WERI-Rb-1 (cell line): Measurements from ENCODE around the gene PDCD1LG2.
"Not testable (repeated sequence)": the region's sequence is repeated elsewhere in the genome, so short reads cannot be mapped to it uniquely, and the experiment has no call there.

Experiments used
- DNase-seq: peaks from one replicate; pipeline ENCODE4 v3.0.0-alpha.2; 2020
- H3K27ac ChIP-seq: fragments of 250-450 bp; sonication (Bioruptor Pico); 2 replicates; pipeline ENCODE4 v1.5.1; 2020; ENCODE audit warnings: mild to moderate bottlenecking, moderate library complexity
- H3K27me3 ChIP-seq: fragments of 250-450 bp; sonication (Bioruptor Pico); 2 replicates; pipeline ENCODE4 v1.5.1; 2021; ENCODE audit warnings: mild to moderate bottlenecking, low read depth, moderate library complexity; ENCODE audit not compliant: insufficient read depth, severe bottlenecking
- H3K36me3 ChIP-seq: fragments of 250-450 bp; sonication (Bioruptor Pico); 2 replicates; pipeline ENCODE4 v1.5.1; 2020; ENCODE audit warnings: mild to moderate bottlenecking, moderate library complexity
- H3K4me3 ChIP-seq: 2 replicates; pipeline ENCODE4 v1.5.1; 2011; ENCODE audit warnings: low read depth, mild to moderate bottlenecking, control low read depth, low read length
- H3K9me3 ChIP-seq: fragments of 250-450 bp; sonication (Bioruptor Pico); 2 replicates; pipeline ENCODE4 v1.5.1; 2021; ENCODE audit warnings: mild to moderate bottlenecking, moderate library complexity; ENCODE audit not compliant: severe bottlenecking
- TF ChIP-seq, protein P1 (sequence below): IDR thresholded peaks from 2 replicates; pipeline ENCODE4 v1.5.1; 2011; ENCODE audit warnings: low read depth, mild to moderate bottlenecking, control low read depth, inconsistent platforms, low read length

The PDCD1LG2 gene

DNA sequence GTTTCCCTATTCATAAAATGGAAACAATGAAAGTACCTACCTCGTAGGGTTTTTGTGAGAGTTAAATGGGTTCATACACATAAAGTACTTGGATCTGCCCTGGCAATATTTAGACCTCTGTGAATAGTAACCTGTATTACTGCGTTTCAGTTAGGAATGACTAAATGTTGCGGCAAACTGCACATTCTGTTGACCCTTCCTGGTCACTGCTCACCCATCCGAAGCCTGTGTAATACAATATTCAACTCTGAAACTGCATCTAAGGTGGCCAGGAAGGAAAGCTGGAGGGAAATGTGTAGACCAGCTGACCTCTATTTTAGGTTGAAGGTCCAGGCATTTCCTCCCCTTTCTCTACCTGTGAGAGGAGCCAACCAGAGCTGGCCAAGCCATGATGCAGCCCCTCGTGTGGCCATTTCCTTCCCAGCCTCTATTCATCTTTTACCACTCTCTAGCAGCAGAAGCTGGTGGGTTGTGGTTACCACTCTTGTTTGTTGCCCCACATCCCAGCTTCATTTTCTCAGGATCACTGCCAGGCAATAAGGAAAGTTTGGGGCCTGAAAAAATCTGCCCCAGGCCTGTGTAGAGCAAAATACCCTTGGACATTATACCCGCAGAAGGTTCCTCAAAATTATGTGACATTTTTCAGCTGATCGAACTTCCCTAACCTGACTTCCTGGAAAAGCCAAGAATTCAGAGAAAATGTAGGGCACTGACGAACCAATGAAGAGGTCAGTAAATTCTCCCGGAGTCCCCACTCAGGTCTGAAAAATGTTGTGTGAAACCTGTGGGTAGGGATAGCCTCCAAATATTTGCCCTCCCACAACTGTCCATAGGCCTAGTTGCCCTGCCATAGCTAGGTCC is 20.5 kb upstream of the PDCD1LG2 start:
- H3K27me3 ChIP-seq = no peaks in the 10 kb centered on the region
- DNase-seq = no peak
- no peak overlapping the region for H3K4me3 ChIP-seq
- H3K27ac ChIP-seq = no peak overlapping the region
- H3K36me3 ChIP-seq = no peaks in the 10 kb centered on the region
- TF ChIP-seq, protein P1, sequence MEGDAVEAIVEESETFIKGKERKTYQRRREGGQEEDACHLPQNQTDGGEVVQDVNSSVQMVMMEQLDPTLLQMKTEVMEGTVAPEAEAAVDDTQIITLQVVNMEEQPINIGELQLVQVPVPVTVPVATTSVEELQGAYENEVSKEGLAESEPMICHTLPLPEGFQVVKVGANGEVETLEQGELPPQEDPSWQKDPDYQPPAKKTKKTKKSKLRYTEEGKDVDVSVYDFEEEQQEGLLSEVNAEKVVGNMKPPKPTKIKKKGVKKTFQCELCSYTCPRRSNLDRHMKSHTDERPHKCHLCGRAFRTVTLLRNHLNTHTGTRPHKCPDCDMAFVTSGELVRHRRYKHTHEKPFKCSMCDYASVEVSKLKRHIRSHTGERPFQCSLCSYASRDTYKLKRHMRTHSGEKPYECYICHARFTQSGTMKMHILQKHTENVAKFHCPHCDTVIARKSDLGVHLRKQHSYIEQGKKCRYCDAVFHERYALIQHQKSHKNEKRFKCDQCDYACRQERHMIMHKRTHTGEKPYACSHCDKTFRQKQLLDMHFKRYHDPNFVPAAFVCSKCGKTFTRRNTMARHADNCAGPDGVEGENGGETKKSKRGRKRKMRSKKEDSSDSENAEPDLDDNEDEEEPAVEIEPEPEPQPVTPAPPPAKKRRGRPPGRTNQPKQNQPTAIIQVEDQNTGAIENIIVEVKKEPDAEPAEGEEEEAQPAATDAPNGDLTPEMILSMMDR = no peak
- H3K9me3 ChIP-seq = no peaks in the 10 kb centered on the region

DNA sequence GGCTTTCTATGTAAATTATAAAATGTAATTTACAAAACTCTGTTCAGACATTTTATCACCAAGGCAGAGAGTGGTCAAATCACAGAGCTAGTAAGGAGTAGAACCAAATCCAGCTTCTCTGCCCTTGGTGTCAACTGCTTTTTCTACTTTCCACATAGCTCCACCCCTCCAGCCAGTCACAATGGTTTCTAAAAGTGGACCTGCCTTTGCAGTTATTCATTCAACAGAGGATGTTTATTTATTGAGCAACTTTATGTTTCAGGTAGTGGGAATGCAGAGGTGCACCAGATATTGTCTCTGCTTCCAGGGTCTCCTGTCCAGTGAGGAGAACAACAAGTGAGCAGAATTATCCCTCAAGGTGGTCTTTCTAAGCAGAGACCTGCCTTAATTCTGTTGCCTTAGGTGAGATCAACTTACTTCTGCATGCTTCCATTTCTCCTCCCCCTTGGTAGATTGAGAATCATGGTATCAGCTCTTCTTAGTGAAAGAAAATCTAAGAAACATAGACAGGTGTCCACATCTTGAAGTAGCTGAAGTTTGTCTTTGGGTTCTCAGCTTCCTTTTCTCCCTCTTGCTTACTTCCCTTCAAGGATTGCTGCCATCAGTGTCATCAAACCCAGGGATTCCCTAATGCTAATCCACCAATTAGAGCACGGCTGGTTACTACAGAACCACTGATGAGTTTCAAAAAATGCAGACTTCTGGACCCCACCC is 17.2 kb upstream of the PDCD1LG2 start:
- H3K27ac ChIP-seq = no peak overlapping the region
- H3K9me3 ChIP-seq = no peaks in the 10 kb centered on the region
- no peak overlapping the region for H3K4me3 ChIP-seq
- no peak for DNase-seq
- TF ChIP-seq, protein P1 = no peak
- no peaks in the 10 kb centered on the region for H3K36me3 ChIP-seq
- no peaks in the 10 kb centered on the region for H3K27me3 ChIP-seq

DNA sequence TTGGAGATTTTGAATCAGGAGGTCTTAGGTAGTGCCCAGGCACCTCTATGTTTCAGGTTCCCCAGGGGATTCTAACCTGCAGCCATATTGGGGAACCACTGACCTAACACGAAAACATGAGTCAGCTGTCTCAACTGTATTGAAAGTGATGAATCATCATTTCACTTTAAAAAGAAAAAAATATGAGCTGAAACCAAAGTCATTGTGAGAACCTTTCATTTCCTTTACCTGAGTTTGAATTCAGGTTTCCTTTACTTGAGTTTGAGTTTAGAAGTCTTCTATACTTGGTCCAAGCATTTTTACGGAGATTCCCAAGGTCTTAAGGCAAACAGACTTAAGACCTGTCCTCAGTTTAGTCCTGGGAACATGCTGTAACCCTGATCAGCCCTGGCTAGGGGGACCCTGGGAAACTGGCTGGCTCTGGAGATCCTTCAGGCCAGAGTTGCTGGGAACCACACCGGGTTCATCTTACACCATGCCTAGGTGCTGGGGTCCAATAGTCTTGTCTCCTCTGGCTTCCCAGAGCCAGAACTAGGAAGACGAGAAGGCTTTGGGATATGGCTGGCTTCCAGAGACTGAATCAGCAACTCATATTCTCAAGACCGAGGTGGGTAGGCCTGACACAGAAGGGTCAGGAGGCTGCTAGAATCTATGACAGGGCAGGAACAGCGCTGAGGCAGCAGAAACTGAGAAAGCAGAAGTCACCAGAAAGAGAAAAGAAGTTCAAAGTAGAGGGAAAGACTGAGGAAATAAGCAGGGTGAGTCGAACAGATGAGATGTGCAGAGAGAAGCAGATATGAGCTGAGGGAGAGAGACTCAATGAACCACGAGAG is 16.4 kb upstream of the PDCD1LG2 start:
- H3K9me3 ChIP-seq = no peaks in the 10 kb centered on the region
- TF ChIP-seq, protein P1 = no peak
- no peak overlapping the region for H3K4me3 ChIP-seq
- no peak for DNase-seq
- no peaks in the 10 kb centered on the region for H3K36me3 ChIP-seq
- H3K27ac ChIP-seq = no peak overlapping the region
- H3K27me3 ChIP-seq = no peaks in the 10 kb centered on the region

DNA sequence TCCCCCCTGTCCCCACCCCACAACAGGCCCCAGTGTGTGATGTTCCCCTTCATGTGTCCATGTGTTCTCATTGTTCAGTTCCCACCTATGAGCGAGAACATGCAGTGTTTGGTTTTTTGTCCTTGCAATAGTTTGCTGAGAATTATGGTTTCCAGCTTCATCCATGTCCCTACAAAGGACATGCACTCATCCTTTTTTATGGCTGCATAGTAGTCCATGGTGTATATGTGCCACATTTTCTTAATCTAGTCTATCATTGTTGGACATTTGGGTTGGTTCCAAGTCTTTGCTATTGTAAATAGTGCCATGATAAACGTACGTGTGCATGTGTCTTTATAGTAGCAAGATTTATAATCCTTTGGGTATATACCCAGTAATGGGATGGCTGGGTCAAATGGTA is 15.6 kb upstream of the PDCD1LG2 start:
- H3K36me3 ChIP-seq, H3K27me3 ChIP-seq, DNase-seq, H3K27ac ChIP-seq, H3K9me3 ChIP-seq, H3K4me3 ChIP-seq: not testable (repeated sequence)

DNA sequence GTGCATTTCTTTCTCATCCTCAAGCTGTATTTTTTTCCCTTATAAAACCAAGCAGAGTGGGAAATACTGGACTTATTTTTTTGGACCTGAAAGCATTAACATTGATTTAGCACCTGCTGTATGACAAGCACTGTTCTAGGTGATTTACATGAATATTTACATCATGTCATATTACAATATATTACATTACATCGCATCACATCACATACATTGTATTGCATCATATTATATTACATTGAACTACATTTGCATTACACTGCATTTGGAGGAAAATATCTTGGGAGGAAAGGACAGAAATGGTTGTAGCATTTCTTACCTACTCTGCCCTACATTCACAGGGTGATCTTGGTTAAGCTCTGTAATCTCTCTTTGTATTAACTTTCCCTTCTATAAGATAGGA is 11.2 kb upstream of the PDCD1LG2 start:
- TF ChIP-seq, protein P1 = no peak

DNA sequence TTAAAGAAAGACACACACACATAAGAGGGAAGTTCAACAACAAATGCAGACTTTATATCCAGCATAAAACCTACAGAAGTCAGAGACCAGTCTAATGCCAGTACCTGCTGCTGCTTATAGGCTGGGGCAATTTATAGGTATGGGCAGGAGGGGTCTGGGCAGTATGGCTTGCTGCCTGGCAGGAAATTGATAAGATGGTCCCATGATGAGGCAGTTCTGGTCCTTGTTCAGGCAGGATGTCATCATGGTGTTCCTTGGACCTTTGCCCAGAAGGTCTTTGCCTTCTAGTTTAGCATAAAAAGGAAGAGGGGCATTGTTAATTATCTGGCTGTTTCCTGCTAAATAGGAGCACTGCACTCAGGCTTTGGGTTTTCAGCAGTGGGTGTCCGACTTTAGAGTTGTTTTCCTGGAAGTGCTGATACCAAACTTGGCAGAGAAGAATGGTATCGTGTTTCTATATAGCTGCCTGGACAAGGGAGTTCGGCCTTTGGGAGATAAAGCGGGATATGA is 10.4 kb upstream of the PDCD1LG2 start:
- H3K27me3 ChIP-seq = no peaks in the 10 kb centered on the region
- no peaks in the 10 kb centered on the region for H3K9me3 ChIP-seq
- TF ChIP-seq, protein P1 = no peak
- H3K36me3 ChIP-seq = no peaks in the 10 kb centered on the region
- no peak overlapping the region for H3K4me3 ChIP-seq
- no peak overlapping the region for H3K27ac ChIP-seq
- DNase-seq = no peak

More for the DNA sequence above, 11.2 kb upstream of the PDCD1LG2 start:
- Histone ChIP-seq H3K4me3 (no peak overlapping the region), H3K27me3 (no peaks in the 10 kb centered on the region), H3K27ac (no peak overlapping the region), H3K9me3 (no peaks in the 10 kb centered on the region), H3K36me3 (no peaks in the 10 kb centered on the region)
- no peak for DNase-seq
